Spinal cord (tissue), 10 donors: ENCODE measurements around the gene LSG1. TPM values are rescaled to one million over a fixed set of nuclear protein-coding genes. Genes with fewer than 3 reads are reported as not detected.
A peak's percentile ranks its signal among the peaks of the same experiment; 100 is the strongest.
"Not testable (repeated sequence)": the region's sequence is repeated elsewhere in the genome, so short reads cannot be mapped to it uniquely, and the experiment has no call there.

Experiments used
- DNase-seq, 6 donors: peaks; one replicate each; pipeline versions ENCODE4 v3.0.0 to v3.0.0-alpha.2; 2013 to 2015; ENCODE audit warnings: low spot score in 6 of 6, low read depth in 4 of 6
- H3K27ac ChIP-seq: one replicate; pipeline ENCODE4 v1.5.1; 2013; ENCODE audit warnings: low read depth, low read length, control low read depth
- H3K27me3 ChIP-seq: one replicate; pipeline ENCODE4 v1.6.1; 2013; ENCODE audit warnings: low read length; ENCODE audit not compliant: control insufficient read depth, insufficient read depth
- H3K36me3 ChIP-seq: one replicate; pipeline ENCODE4 v1.6.1; 2013; ENCODE audit warnings: low read length; ENCODE audit not compliant: control insufficient read depth, insufficient read depth
- H3K4me1 ChIP-seq: one replicate; pipeline ENCODE4 v1.6.1; 2013; ENCODE audit warnings: low read length; ENCODE audit not compliant: control insufficient read depth, insufficient read depth
- H3K4me3 ChIP-seq: one replicate; pipeline ENCODE4 v1.5.1; 2013; ENCODE audit warnings: low read depth, low read length, control low read depth
- H3K9me3 ChIP-seq: one replicate; pipeline ENCODE4 v1.6.1; 2013; ENCODE audit warnings: low read length; ENCODE audit not compliant: control insufficient read depth, insufficient read depth
- WGBS: methylation state at CpG from one replicate; pipeline ENCODE4 v1.1.5; 2013; ENCODE audit warnings: missing lambda C conversion rate; ENCODE audit not compliant: insufficient coverage; 5-methylcytosine and 5-hydroxymethylcytosine counted together
- polyA plus RNA-seq, 2 donors: library from polyadenylated mRNA; unstranded; fragments of 120-200 nt; gene quantifications; one replicate each; pipeline ENCODE4 v1.2.1, GENCODE V29; 2013; ENCODE audit not compliant: insufficient read length in 2 of 2
- total RNA-seq, 2 donors: library from RNA; depleted of rRNA in 1 of 2; stranded (reverse); fragments of 120-200 nt in 1 of 2; fragments of >200 nt in 1 of 2; gene quantifications; one replicate each; pipeline versions ENCODE4 v1.2.3 to v1.2.4, GENCODE V29; 2013 to 2014
- donor health status: healthy.

The LSG1 gene
- total and polyA plus RNA-seq, 4 donors: 33.2 to 38.6 (median 36.1) TPM

GRCh38 chr3:194637541-194638400 lies 34.2 kb downstream of the LSG1 start:
- Histone ChIP-seq H3K4me3 (no peak overlapping the region), H3K27me3 (no peaks in the 10 kb centered on the region), H3K4me1 (peaks cover 12% of the 10 kb centered on the region), H3K36me3 (peaks cover 22% of the 10 kb centered on the region), H3K27ac (no peak overlapping the region), H3K9me3 (no peaks in the 10 kb centered on the region)
- WGBS: 95% methylated on average over 22 of the region's 22 CpGs
- DNase-seq: no peak

GRCh38 chr3:194637066-194637465 lies 34.9 kb downstream of the LSG1 start:
- Histone ChIP-seq H3K4me3 (no peak overlapping the region), H3K27me3 (no peaks in the 10 kb centered on the region), H3K4me1 (peaks cover 15% of the 10 kb centered on the region), H3K27ac (no peak overlapping the region), H3K9me3 (no peaks in the 10 kb centered on the region), H3K36me3 (peaks cover 18% of the 10 kb centered on the region)
- 72% methylated on average over 2 of the region's 3 CpGs for WGBS
- DNase-seq: no peak

GRCh38 chr3:194633349-194634004 lies 38.5 kb downstream of the LSG1 start, which contains the start of gene TMEM44:
Gene TMEM44, minus strand, starts transcription at chr3:194633419. Its CDS starts 204 bp downstream, at chr3:194633215.
- no peaks in the 10 kb centered on the region for H3K27me3 ChIP-seq
- WGBS: under 1% methylated on average over 54 of the region's 66 CpGs
- peaks cover 9% of the 10 kb centered on the region for H3K36me3 ChIP-seq
- H3K27ac ChIP-seq: peak within 1 kb of the TSS; percentile 61
- H3K4me1 ChIP-seq: peaks cover 10% of the 10 kb centered on the region
- DNase-seq: peak; percentile 38 to 89 (median 50)
- H3K9me3 ChIP-seq: peaks cover 4% of the 10 kb centered on the region
- H3K4me3 ChIP-seq: peak within 1 kb of the TSS; percentile 52

GRCh38 chr3:194632809-194633348 lies 39.1 kb downstream of the LSG1 start:
- peaks cover 4% of the 10 kb centered on the region for H3K9me3 ChIP-seq
- DNase-seq: peak in 3 of 6 donors; percentile 4 to 68 (median 59)
- no peaks in the 10 kb centered on the region for H3K27me3 ChIP-seq
- peak overlapping the region; percentile 52 for H3K4me3 ChIP-seq
- H3K4me1 ChIP-seq: peaks cover 10% of the 10 kb centered on the region
- peaks cover 14% of the 10 kb centered on the region for H3K36me3 ChIP-seq
- under 1% methylated on average over 56 of the region's 56 CpGs for WGBS
- H3K27ac ChIP-seq: peak overlapping the region; percentile 61

- 69% methylated on average over 7 of the region's 11 CpGs for WGBS
- H3K27me3 ChIP-seq: no peaks in the 10 kb centered on the region
- peak overlapping the region; percentile 52 for H3K4me3 ChIP-seq
- peaks cover 10% of the 10 kb centered on the region for H3K4me1 ChIP-seq
- H3K36me3 ChIP-seq: peaks cover 20% of the 10 kb centered on the region
- H3K9me3 ChIP-seq: peaks cover 4% of the 10 kb centered on the region
- peak overlapping the region; percentile 61 for H3K27ac ChIP-seq
- no peak for DNase-seq
These were observed 39.7 kb downstream of the LSG1 start for GRCh38 chr3:194632226-194632808.

- Histone ChIP-seq H3K4me1 (peaks cover 10% of the 10 kb centered on the region), H3K36me3 (peaks cover 25% of the 10 kb centered on the region), H3K27me3 (no peaks in the 10 kb centered on the region), H3K9me3 (peaks cover 4% of the 10 kb centered on the region), H3K4me3 (no peak overlapping the region), H3K27ac (no peak overlapping the region)
- 100% methylated on average over 2 of the region's 4 CpGs for WGBS
- DNase-seq: no peak
These were observed 40.3 kb downstream of the LSG1 start for GRCh38 chr3:194631696-194632095.

- not testable (repeated sequence) for H3K9me3 ChIP-seq, H3K4me1 ChIP-seq, DNase-seq, H3K4me3 ChIP-seq, H3K27ac ChIP-seq, H3K27me3 ChIP-seq
- peaks cover 26% of the 10 kb centered on the region for H3K36me3 ChIP-seq
- WGBS: 97% methylated on average over 27 of the region's 29 CpGs
These were observed 41.3 kb downstream of the LSG1 start for GRCh38 chr3:194630681-194631080.

- Histone ChIP-seq H3K27ac (no peak overlapping the region), H3K4me3 (no peak overlapping the region), H3K4me1 (peaks cover 7% of the 10 kb centered on the region), H3K9me3 (no peaks in the 10 kb centered on the region), H3K36me3 (peaks cover 61% of the 10 kb centered on the region), H3K27me3 (no peaks in the 10 kb centered on the region)
- DNase-seq: no peak
- WGBS: 100% methylated on average over 6 of the region's 6 CpGs
These were observed 47.0 kb downstream of the LSG1 start for GRCh38 chr3:194624956-194625355.

GRCh38 chr3:194623449-194624290 lies 48.3 kb downstream of the LSG1 start:
- peaks cover 7% of the 10 kb centered on the region for H3K4me1 ChIP-seq
- no peak overlapping the region for H3K27ac ChIP-seq
- DNase-seq: no peak
- peaks cover 59% of the 10 kb centered on the region for H3K36me3 ChIP-seq
- no peaks in the 10 kb centered on the region for H3K27me3 ChIP-seq
- 92% methylated on average over 25 of the region's 25 CpGs for WGBS
- no peaks in the 10 kb centered on the region for H3K9me3 ChIP-seq
- no peak overlapping the region for H3K4me3 ChIP-seq
